Mesendoderm (in vitro differentiated cells): ENCODE results near the gene USP31.
"Not testable (repeated sequence)": the region's sequence is repeated elsewhere in the genome, so short reads cannot be mapped to it uniquely, and the experiment has no call there.

Experiments used
- DNase-seq: peaks from one replicate; pipeline ENCODE4 v3.0.0; 2013
- H2AK5ac ChIP-seq: 2 replicates; pipeline ENCODE4 v1.6.1; 2013; ENCODE audit warnings: low read length, inconsistent platforms
- H2BK120ac ChIP-seq: 2 replicates; pipeline ENCODE4 v1.6.1; 2013; ENCODE audit warnings: low read depth, mild to moderate bottlenecking, low read length, moderate library complexity, mixed read lengths
- H2BK15ac ChIP-seq: replicated peaks from 2 replicates; pipeline ENCODE4 v1.6.1; 2013; ENCODE audit warnings: low read depth, mild to moderate bottlenecking, moderate library complexity
- H2BK5ac ChIP-seq: 2 replicates; pipeline ENCODE4 v1.6.1; 2013; ENCODE audit warnings: low read length, inconsistent platforms
- H3K18ac ChIP-seq: 2 replicates; pipeline ENCODE4 v1.6.1; 2013; ENCODE audit warnings: mild to moderate bottlenecking, low read length, mixed read lengths
- H3K23ac ChIP-seq: one replicate; pipeline ENCODE4 v1.6.1; 2013; ENCODE audit warnings: low read length
- H3K27ac ChIP-seq: 2 replicates; pipeline ENCODE4 v1.5.1; 2013; ENCODE audit warnings: low read depth, mild to moderate bottlenecking, inconsistent platforms, low read length, moderate library complexity
- H3K27me3 ChIP-seq: 2 replicates; pipeline ENCODE4 v1.6.1; 2013; ENCODE audit warnings: low read length, control low read depth, mild to moderate bottlenecking, inconsistent platforms; ENCODE audit not compliant: insufficient read depth, poor library complexity
- H3K36me3 ChIP-seq: 2 replicates; pipeline ENCODE4 v1.6.1; 2013; ENCODE audit warnings: low read length, inconsistent platforms; ENCODE audit not compliant: control insufficient read depth, insufficient read depth
- H3K4ac ChIP-seq: one replicate; pipeline ENCODE4 v1.6.1; 2013; ENCODE audit warnings: low read depth, mild to moderate bottlenecking, low read length, moderate library complexity
- H3K4me1 ChIP-seq: 2 replicates; pipeline ENCODE4 v1.6.1; 2013; ENCODE audit warnings: low read depth, low read length, inconsistent platforms; ENCODE audit not compliant: control insufficient read depth
- H3K4me2 ChIP-seq: 2 replicates; pipeline ENCODE4 v1.6.1; 2013; ENCODE audit warnings: low read length
- H3K4me3 ChIP-seq: 2 replicates; pipeline ENCODE4 v1.5.1; 2013; ENCODE audit warnings: mild to moderate bottlenecking, low read length
- H3K56ac ChIP-seq: one replicate; pipeline ENCODE4 v1.6.1; 2013; ENCODE audit warnings: low read length
- H3K79me1 ChIP-seq: 2 replicates; pipeline ENCODE4 v1.6.1; 2013; ENCODE audit warnings: low read length, inconsistent platforms
- H3K79me2 ChIP-seq: 2 replicates; pipeline ENCODE4 v1.6.1; 2013; ENCODE audit warnings: mild to moderate bottlenecking, low read length; ENCODE audit not compliant: control insufficient read depth, insufficient read depth
- H3K9ac ChIP-seq: 2 replicates; pipeline ENCODE4 v1.6.1; 2013; ENCODE audit warnings: low read length, inconsistent platforms
- H4K5ac ChIP-seq: one replicate; pipeline ENCODE4 v1.6.1; 2013; ENCODE audit warnings: low read length
- H4K8ac ChIP-seq: one replicate; pipeline ENCODE4 v1.6.1; 2013; ENCODE audit warnings: low read depth, mild to moderate bottlenecking, control low read depth, low read length, moderate library complexity
- WGBS: extraction: QIAGEN DNeasy Blood & Tissue Kit; methylation state at CpG from one replicate; pipeline ENCODE4 v1.1.7; 2013; ENCODE audit warnings: low lambda C conversion rate, missing lambda C conversion rate; ENCODE audit not compliant: insufficient coverage; ENCODE audit errors: extremely low coverage; 5-methylcytosine and 5-hydroxymethylcytosine counted together

Gene USP31

GRCh38 chr16:23148166-23148512, 1.1 kb downstream of the USP31 start:
- Histone ChIP-seq H4K8ac (no peak overlapping the region), H3K18ac (no peak overlapping the region), H3K4ac (no peak overlapping the region), H2BK15ac (no peak overlapping the region), H3K27me3 (no peaks in the 10 kb centered on the region), H3K79me2 (peaks cover 27% of the 10 kb centered on the region), H3K56ac (peak overlapping the region; percentile 91), H4K5ac (no peak overlapping the region), H3K36me3 (no peaks in the 10 kb centered on the region), H3K79me1 (peaks cover 7% of the 10 kb centered on the region), H3K23ac (no peak overlapping the region), H3K4me1 (peaks cover 10% of the 10 kb centered on the region), H2BK120ac (no peak overlapping the region), H2AK5ac (no peak overlapping the region), H2BK5ac (no peak overlapping the region), H3K27ac (no peak overlapping the region), H3K4me2 (peak overlapping the region; percentile 61), H3K4me3 (peak overlapping the region; percentile 72), H3K9ac (peak overlapping the region; percentile 85)
- no peak for DNase-seq
- no CpG with 5 or more reads among the region's 7 CpGs for WGBS

DNA sequence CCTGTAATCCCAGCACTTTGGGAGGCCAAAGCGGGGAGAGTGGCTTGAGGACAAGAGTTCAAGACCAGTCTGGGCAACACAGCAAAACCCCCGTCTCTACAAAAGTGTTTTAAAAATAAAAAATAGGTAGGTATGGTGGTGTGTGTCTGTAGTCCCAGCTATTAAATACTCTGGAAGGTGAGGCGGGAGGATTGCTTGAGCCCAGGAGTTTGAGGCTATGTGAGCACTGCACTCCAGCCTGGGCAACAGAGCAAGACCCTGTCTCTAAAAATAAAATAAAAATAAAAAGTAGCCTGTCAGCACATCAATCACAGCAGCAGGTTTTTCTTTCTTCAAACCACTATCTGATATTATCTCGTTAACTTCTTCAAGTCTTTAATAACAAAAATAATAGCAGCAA, 1.6 kb downstream of the USP31 start:
- no peak overlapping the region for H3K23ac ChIP-seq
- peaks cover 8% of the 10 kb centered on the region for H3K79me1 ChIP-seq
- H3K4ac ChIP-seq: no peak overlapping the region
- H3K27ac ChIP-seq: no peak overlapping the region
- no peak overlapping the region for H4K5ac ChIP-seq
- H4K8ac ChIP-seq: no peak overlapping the region
- no peak overlapping the region for H2BK15ac ChIP-seq
- no CpG with 5 or more reads among the region's 4 CpGs for WGBS
- no peak overlapping the region for H3K9ac ChIP-seq
- no peaks in the 10 kb centered on the region for H3K36me3 ChIP-seq
- H3K27me3 ChIP-seq: no peaks in the 10 kb centered on the region
- no peak overlapping the region for H3K56ac ChIP-seq
- H2AK5ac ChIP-seq: no peak overlapping the region
- H2BK5ac ChIP-seq: no peak overlapping the region
- H3K4me3 ChIP-seq: no peak overlapping the region
- peaks cover 29% of the 10 kb centered on the region for H3K79me2 ChIP-seq
- no peak overlapping the region for H2BK120ac ChIP-seq
- no peak for DNase-seq
- peaks cover 10% of the 10 kb centered on the region for H3K4me1 ChIP-seq
- no peak overlapping the region for H3K18ac ChIP-seq
- no peak overlapping the region for H3K4me2 ChIP-seq

- Histone ChIP-seq H3K27me3 (no peaks in the 10 kb centered on the region), H3K4ac (no peak overlapping the region), H3K4me1 (peaks cover 13% of the 10 kb centered on the region), H3K23ac (no peak overlapping the region), H3K56ac (no peak overlapping the region), H4K8ac (no peak overlapping the region), H3K79me1 (peaks cover 14% of the 10 kb centered on the region), H3K4me2 (no peak overlapping the region), H3K27ac (no peak overlapping the region), H3K79me2 (peaks cover 35% of the 10 kb centered on the region), H2BK15ac (no peak overlapping the region), H2BK120ac (no peak overlapping the region), H2BK5ac (no peak overlapping the region), H3K18ac (no peak overlapping the region), H3K9ac (no peak overlapping the region), H2AK5ac (no peak overlapping the region), H3K36me3 (no peaks in the 10 kb centered on the region), H3K4me3 (no peak overlapping the region), H4K5ac (no peak overlapping the region)
- peak; percentile 64 for DNase-seq
- no CpG with 5 or more reads among the region's 17 CpGs for WGBS
These were observed 2.2 kb downstream of the USP31 start for GRCh38 chr16:23146877-23147601.

- Histone ChIP-seq H3K9ac (no peak overlapping the region), H3K79me1 (peaks cover 20% of the 10 kb centered on the region), H3K4me1 (peaks cover 16% of the 10 kb centered on the region), H3K4me3 (no peak overlapping the region), H3K27ac (no peak overlapping the region), H2AK5ac (peak overlapping the region; percentile 39), H3K79me2 (peaks cover 42% of the 10 kb centered on the region), H3K36me3 (no peaks in the 10 kb centered on the region), H3K23ac (no peak overlapping the region), H4K5ac (no peak overlapping the region), H2BK5ac (no peak overlapping the region), H3K18ac (no peak overlapping the region), H2BK120ac (no peak overlapping the region), H3K4me2 (no peak overlapping the region), H3K27me3 (no peaks in the 10 kb centered on the region), H4K8ac (no peak overlapping the region), H3K56ac (no peak overlapping the region), H2BK15ac (no peak overlapping the region), H3K4ac (no peak overlapping the region)
- peak; percentile 65 for DNase-seq
- no CpG with 5 or more reads among the region's 3 CpGs for WGBS
These were observed 3.6 kb downstream of the USP31 start for GRCh38 chr16:23145608-23146007.

DNA sequence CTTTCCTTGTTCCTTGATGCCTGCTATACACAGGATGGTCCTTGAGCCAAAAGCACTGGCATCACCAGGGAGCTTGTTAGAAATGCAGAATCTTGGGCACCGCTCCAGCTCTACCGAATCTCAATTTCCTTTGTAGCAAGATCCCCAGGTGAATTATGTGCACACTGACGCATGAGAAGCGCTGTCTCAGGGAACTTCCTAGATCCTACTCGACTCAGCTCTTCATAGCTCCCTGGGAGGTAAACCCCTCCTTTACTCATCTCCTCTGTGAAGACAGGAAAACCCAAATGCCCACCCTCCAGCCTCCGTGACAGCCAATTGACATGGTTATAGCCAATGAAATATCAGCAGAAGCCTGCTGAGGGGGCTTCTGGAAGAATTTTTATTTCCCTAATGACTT, 4.1 kb downstream of the USP31 start:
- Histone ChIP-seq H4K5ac (no peak overlapping the region), H3K23ac (no peak overlapping the region), H3K79me1 (peaks cover 20% of the 10 kb centered on the region), H3K36me3 (no peaks in the 10 kb centered on the region), H3K27ac (no peak overlapping the region), H2AK5ac (no peak overlapping the region), H4K8ac (no peak overlapping the region), H2BK15ac (no peak overlapping the region), H3K79me2 (peaks cover 44% of the 10 kb centered on the region), H3K27me3 (no peaks in the 10 kb centered on the region), H3K4ac (no peak overlapping the region), H3K4me1 (peaks cover 18% of the 10 kb centered on the region), H3K18ac (no peak overlapping the region), H3K56ac (no peak overlapping the region), H3K9ac (no peak overlapping the region), H3K4me3 (no peak overlapping the region), H3K4me2 (no peak overlapping the region), H2BK5ac (no peak overlapping the region), H2BK120ac (no peak overlapping the region)
- peak; percentile 52 for DNase-seq
- no CpG with 5 or more reads among the region's 6 CpGs for WGBS

DNA sequence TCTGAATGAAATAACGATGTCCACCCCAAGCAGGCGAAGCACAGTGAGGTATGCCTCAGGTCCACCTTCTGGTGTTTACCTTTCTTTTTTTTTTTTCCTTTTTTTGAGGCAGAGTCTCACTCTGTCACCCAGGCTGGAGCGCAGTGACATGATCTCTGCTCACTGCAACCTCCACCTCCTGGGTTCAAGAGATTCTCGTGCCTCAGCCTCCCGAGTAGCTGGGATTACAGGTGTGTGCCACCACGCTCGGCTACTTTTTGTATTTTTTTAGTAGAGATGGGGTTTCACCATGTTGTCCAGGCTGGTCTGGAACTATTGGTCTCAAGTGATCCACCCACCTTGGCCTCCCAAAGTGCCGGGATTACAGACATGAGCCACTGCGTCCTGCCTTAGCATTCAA, 4.9 kb downstream of the USP31 start:
- not testable (repeated sequence) for DNase-seq, H3K4me3 ChIP-seq, H2AK5ac ChIP-seq, H3K4me2 ChIP-seq, H3K23ac ChIP-seq, H3K9ac ChIP-seq, H3K4ac ChIP-seq, H3K27me3 ChIP-seq, H4K8ac ChIP-seq, H2BK15ac ChIP-seq, H3K27ac ChIP-seq, H3K56ac ChIP-seq, H2BK120ac ChIP-seq, H2BK5ac ChIP-seq, H3K36me3 ChIP-seq, H4K5ac ChIP-seq, H3K18ac ChIP-seq
- H3K79me1 ChIP-seq: peaks cover 23% of the 10 kb centered on the region
- H3K79me2 ChIP-seq: peaks cover 49% of the 10 kb centered on the region
- H3K4me1 ChIP-seq: peaks cover 20% of the 10 kb centered on the region
- no CpG with 5 or more reads among the region's 9 CpGs for WGBS
